NCI-H2227 (cell line): ENCODE results near the gene KAZN.

Source experiments
- DNase-seq: peaks from one replicate; lab custom pipeline; 2025; ENCODE audit not compliant: unreplicated experiment; lab: John Stamatoyannopoulos, UW

Gene KAZN

GRCh38 chr1:15167386-15167785 is 568.9 kb downstream of the KAZN start:
- DNase-seq, result no peak
